Occipital lobe (tissue), 2 donors: Measurements from ENCODE around the gene FOXE3. TPM values are rescaled to one million over a fixed set of nuclear protein-coding genes. Genes with fewer than 3 reads are reported as not detected.

Source experiments
- DNase-seq: peaks from one replicate; lab custom pipeline; 2025; lab: John Stamatoyannopoulos, UW
- total RNA-seq: library from RNA; depleted of rRNA; stranded (reverse); fragments of >200 nt; gene quantifications from one replicate; pipeline ENCODE4 v1.2.3, GENCODE V29; 2014

Gene FOXE3
- total RNA-seq, 1 donor from 2014 or later: not detected

DNA sequence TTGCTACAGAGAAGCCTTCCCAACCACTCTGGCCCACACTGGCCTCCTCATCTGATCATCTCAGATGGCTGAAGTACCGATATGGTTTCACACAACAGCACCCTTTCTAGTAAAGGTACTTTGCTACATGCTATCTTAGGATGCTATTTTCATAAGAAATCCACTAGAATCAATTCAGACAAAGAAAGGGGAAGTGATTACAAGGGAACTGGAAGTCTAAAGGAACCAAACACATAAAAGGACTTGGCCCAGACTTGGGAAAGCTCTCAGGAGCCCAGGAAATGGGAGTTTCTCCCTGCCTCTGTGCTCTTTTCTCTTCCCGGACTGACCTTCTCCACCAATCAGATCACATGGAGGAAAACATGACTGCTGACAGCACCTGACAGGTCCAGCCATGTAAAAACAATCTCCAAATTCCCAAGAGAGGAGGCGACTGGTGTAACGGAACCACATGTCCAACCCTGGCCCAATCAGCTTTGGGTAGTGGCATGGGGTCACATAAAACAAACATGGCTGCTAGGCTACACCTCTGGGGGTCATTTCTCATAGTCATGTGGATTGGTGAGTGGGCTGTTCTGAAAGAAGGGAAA is 12.7 kb upstream of the FOXE3 start:
- DNase-seq: no peak

- DNase-seq: no peak
Measured at GRCh38 chr1:47405697-47406096, 10.4 kb upstream of the FOXE3 start.

DNA sequence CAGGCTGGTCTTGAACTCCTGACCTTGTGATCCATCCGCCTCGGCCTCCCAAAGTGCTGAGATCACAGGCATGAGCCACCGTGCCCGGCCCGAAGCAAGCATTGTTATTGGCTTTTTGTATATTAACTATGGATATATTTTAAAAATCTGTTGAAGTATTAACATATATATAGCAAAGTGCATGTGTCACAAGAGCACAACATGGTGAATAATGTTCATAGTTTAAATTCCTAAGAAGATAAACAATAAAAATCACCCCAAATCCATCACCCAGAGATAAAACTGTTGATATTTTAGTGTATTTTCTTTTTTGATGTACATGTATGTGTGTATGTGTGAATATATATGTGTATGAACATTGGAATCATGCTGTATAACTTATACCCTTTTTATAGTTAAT is 9.1 kb upstream of the FOXE3 start:
- no peak for DNase-seq

GRCh38 chr1:47407481-47407880 is 8.6 kb upstream of the FOXE3 start:
- DNase-seq: no peak

GRCh38 chr1:47409311-47410067 is 6.6 kb upstream of the FOXE3 start:
- DNase-seq: no peak

GRCh38 chr1:47410068-47410455 is 6.0 kb upstream of the FOXE3 start:
- DNase-seq: no peak

DNA sequence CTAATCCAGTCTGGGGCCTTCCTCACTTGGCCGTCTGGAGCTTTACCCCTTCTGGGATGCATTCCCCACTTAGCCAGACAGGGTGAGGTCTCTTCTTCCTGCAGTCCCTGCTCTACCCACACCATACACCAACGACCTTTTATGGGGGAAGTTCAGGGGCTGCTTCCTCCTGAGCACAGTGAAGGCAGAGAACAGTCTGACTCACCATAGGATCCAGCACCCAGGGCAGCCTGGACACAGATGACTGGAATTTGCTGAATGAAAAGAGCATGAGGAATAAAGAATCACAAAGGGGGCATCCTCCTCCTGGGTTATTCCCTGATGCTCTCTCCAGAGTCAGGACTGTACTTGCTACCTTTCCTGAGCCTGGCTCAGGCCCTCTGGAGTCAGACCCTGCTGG is 4.6 kb upstream of the FOXE3 start:
- no peak for DNase-seq

GRCh38 chr1:47412437-47412836 is 3.6 kb upstream of the FOXE3 start:
- DNase-seq: no peak

DNA sequence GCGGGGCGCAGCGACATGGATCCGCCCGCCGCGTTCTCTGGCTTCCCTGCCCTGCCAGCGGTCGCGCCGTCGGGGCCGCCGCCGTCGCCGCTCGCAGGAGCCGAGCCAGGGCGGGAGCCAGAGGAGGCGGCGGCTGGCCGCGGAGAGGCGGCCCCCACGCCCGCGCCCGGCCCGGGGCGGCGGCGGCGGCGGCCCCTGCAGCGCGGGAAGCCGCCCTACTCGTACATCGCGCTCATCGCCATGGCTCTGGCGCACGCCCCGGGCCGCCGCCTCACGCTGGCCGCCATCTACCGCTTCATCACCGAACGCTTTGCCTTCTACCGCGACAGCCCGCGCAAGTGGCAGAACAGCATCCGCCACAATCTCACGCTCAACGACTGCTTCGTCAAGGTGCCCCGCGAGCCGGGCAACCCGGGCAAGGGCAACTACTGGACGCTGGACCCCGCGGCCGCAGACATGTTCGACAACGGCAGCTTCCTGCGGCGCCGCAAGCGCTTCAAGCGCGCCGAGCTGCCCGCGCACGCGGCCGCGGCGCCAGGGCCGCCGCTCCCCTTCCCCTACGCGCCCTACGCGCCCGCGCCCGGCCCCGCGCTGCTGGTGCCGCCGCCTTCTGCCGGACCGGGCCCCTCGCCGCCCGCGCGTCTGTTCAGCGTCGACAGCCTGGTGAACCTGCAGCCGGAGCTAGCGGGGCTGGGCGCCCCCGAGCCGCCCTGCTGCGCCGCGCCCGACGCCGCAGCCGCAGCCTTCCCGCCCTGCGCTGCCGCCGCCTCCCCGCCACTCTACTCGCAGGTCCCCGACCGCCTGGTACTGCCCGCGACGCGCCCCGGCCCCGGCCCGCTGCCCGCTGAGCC is 459 bp downstream of the FOXE3 start:
- DNase-seq: no peak

DNA sequence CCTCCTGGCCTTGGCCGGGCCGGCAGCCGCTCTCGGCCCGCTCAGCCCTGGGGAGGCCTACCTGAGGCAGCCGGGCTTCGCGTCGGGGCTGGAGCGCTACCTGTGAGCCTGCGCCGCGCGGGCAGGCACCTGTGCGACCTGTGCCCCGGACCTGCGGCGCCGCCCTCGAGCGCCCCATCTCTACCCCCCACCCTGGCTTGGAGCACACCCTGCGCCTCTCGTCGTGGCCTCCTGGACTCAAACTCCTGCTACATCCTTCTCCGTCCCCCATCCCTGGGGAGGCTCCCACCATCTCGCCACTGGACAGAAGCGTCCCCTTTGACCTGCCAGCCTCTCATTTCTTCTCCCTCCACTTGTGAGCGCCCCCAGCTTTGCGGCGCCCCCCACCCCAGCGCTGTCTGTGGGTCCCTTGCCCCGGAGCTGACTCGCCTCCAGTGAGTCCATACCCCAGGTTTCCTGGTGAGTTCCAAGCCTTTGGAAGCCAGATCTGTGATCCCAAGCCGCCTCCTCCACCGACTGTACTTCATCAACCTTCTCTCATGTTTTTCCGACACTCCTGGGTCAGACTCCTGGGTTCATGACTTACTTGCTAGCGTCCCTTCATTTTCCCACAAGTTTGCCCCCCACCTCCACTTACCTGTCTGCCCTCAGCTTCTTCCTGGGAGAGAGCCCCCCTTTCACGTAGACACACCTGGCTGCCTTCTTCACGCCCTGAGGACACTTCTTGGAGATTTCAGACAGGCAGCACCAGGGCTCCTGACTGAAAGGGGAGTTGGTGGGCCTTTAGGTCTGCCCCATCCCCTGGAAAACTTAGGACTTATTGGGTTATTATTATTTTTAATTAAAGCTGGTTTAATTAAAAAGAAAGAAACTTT is 1.3 kb downstream of the FOXE3 start:
- DNase-seq: no peak

DNA sequence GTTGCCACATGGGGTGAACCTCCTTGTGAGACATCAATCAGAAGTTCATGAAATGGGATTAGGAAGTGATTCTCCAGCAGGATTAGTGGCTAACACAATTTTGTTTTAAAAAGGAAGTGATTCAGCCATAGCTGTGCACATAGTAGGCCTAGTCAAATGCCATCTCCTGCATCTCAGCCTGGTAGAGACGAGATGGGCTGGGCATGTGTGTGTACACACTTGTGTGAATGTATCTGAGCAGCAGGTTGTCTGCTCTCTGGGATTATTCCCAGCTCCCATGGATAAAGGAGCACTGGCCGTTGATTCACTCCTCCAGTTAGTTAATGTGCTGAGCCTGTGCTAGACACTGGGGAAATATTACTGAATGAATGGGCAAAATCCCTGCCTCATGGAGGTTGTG is 2.0 kb downstream of the FOXE3 start:
- no peak for DNase-seq

- no peak for DNase-seq
Measured at GRCh38 chr1:47418681-47419325, 2.7 kb downstream of the FOXE3 start.

- no peak for DNase-seq
Measured at GRCh38 chr1:47420547-47420946, 4.5 kb downstream of the FOXE3 start.

GRCh38 chr1:47423872-47424271 is 7.8 kb downstream of the FOXE3 start:
- no peak for DNase-seq

DNA sequence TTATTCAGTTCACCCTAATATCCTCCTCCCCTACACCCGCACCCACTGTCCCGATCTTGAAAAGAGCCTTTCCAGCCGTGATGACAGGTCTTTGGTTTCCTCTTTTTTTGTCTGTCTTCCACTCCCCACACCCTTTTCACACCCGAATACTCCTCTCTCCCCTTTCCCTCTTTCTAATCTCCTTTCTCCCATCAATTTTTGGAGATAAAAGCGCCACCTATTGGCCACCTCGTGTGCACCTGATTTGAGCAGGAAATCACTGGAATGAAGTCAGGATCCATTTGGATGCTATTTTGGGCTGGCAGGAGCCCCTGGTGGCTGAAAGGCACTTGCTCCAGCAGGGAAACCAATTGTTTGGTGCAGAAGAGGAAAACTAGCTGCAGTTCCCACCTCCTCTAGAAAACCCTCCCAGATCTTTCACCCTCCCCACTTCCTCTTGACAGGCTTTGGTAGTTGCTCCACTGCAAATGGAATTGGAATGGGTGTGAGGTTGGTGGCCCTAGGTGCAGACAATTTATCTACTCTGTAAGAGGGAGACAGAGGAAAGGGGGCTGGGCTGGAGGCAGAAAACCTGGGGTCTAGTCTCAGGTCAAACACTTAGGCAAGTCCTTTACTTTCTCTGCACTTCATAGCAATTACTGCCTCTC is 8.4 kb downstream of the FOXE3 start:
- no peak for DNase-seq

DNA sequence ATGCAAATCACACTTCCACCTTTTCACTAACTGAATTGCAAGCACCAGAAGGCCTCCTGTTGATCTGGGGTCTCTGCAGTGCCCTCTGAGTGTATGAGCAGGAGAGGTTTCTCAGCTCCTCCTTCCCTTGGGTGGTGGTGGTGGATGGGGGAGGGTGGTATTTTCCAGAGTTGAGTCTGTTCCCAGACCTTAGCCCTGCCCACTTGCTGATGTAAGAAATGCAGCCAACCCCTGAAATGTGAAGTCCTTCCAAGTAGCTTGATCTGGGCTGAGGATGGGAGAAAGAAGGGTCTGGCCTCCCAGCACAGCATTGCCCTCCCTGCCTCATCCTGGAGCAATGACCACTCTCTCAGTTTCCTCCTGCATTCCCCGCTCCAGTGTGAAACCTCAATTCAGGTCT is 15.4 kb downstream of the FOXE3 start:
- DNase-seq: no peak

DNA sequence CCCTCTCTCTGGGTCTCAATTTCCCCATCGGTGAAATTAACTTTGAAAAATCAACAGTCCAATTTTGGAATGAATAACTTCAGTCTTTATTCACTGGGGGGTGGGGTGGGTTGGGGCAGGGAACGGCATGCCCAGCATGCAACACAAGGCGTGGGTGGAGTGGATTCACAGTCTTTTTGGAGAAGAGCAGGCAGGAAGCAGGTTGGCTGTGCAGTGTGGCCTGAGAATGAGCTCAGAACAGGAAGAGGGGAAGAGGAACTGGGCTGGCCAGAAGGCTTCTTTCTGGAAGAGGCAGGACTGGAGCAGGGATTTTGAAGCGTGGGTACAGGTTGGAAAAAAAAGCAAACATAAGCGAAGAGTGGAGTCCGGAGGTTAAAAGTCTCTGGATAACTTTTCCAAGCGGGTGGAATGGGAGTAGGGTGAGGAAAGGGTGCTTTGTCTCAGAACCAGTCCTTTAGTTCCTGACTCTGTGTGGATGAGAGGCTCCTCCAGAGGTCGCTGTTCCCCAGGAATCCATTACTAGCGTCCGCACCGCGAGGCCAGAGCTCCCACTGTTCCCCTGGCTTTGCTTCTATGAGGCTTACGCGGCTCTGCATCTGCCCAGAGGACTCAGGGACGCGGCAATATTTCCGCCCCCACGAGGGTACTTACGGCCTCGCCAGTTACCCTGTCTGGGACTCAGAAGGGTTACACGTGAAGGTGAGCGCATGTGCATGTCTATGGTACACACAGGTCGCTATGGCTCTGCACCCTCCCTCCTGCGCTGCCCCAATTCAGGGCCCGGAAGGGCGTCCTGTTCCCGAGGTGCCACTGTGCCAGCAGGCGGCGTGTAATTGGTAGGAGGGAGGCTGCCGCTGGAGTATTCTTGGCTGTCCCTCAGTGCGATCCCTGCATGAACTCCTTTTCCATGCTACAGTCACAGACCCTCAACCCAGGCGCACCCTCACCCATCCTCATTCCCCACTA is 16.3 kb downstream of the FOXE3 start:
- peak; percentile 12 for DNase-seq

GRCh38 chr1:47433037-47433421 is 16.9 kb downstream of the FOXE3 start:
- no peak for DNase-seq

GRCh38 chr1:47433477-47434050 is 17.5 kb downstream of the FOXE3 start:
- no peak for DNase-seq
